Heart left ventricle (tissue), 13 donors: ENCODE measurements around the gene CIB1.

Experiments
- POLR2A ChIP-seq, 2 donors: fragments of 450-650 bp; IDR thresholded peaks; one replicate each; pipeline ENCODE4 v1.6.1; 2017; ENCODE audit warnings: antibody characterized with exemption in 2 of 2, mild to moderate bottlenecking in 2 of 2, moderate library complexity in 2 of 2
- TF ChIP-seq, protein P1 (sequence below), 12 donors: fragments of 200-600 bp; sonication (generic) in 4 of 12; IDR thresholded peaks; one replicate each; pipeline versions ENCODE4 v1.5.0 to v1.8.0; 2018 to 2022; ENCODE audit warnings: antibody characterized with exemption in 12 of 12, mild to moderate bottlenecking in 5 of 12
- donor health status: ischemic (EF 13 %, LVEDD 7.1; RV severe dilation, severe dysfunction).
- donor health status: DM: no; HTN: yes; CAD: no.
- donor health status: DM: no; HTN: no; CAD: no.
- donor health status: ischemic (EF 25% LVEDD 6.9; RV normal size, moderate dysfunction).
- donor health status: ischemic (EF 25% LVEDD 5.7; RV mildly dilated, moderate dysfunction).
- donor health status: ischemic (EF 35%, LVEDD 5.7; RV mildly dilated, moderate dysfunction).
- donor health status: nonischemic (EF 11% LVEDD 7.7; RV severe dilation, severe dysfunction).
- donor health status: DM: yes; HTN: yes; CAD: no.
- donor health status: PGD.
- donor health status: ischemic (EF 29% LVEDD 5.4; RV normal size, mild dysfunction).
- donor health status: nonischemic (EF 23%, LVEDD 6.1; RV moderate dilation, normal function).

GRCh38 chr15:90187257-90187868 is 46.4 kb downstream of the CIB1 start:
- TF ChIP-seq, protein P1, sequence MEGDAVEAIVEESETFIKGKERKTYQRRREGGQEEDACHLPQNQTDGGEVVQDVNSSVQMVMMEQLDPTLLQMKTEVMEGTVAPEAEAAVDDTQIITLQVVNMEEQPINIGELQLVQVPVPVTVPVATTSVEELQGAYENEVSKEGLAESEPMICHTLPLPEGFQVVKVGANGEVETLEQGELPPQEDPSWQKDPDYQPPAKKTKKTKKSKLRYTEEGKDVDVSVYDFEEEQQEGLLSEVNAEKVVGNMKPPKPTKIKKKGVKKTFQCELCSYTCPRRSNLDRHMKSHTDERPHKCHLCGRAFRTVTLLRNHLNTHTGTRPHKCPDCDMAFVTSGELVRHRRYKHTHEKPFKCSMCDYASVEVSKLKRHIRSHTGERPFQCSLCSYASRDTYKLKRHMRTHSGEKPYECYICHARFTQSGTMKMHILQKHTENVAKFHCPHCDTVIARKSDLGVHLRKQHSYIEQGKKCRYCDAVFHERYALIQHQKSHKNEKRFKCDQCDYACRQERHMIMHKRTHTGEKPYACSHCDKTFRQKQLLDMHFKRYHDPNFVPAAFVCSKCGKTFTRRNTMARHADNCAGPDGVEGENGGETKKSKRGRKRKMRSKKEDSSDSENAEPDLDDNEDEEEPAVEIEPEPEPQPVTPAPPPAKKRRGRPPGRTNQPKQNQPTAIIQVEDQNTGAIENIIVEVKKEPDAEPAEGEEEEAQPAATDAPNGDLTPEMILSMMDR (IDR thresholded peaks at IDR 0.05) = no peak
- no peak for TF ChIP-seq POLR2A (IDR thresholded peaks at IDR 0.05)
